ENCODE data around the gene FBXO34.
"Not testable (repeated sequence)": the region's sequence is repeated elsewhere in the genome, so short reads cannot be mapped to it uniquely, and the experiment has no call there.

The FBXO34 gene

GRCh38 chr14:55313480-55313879 lies 42.3 kb downstream of the FBXO34 start:
- DNase-seq: no peak

GRCh38 chr14:55314449-55314848 lies 43.2 kb downstream of the FBXO34 start:
- DNase-seq: no peak

GRCh38 chr14:55316564-55316963 lies 45.3 kb downstream of the FBXO34 start:
- DNase-seq: no peak

- DNase-seq: no peak
Observed at GRCh38 chr14:55317542-55318306, 46.5 kb downstream of the FBXO34 start.

GRCh38 chr14:55318694-55319093 lies 47.5 kb downstream of the FBXO34 start:
- DNase-seq: no peak

GRCh38 chr14:55323910-55324309 lies 52.7 kb downstream of the FBXO34 start:
- peak; percentile 23 for DNase-seq

GRCh38 chr14:55324812-55325211 lies 53.6 kb downstream of the FBXO34 start:
- no peak for DNase-seq

- no peak for DNase-seq
Observed at GRCh38 chr14:55327179-55327578, 56.0 kb downstream of the FBXO34 start.

- DNase-seq: no peak
Observed at GRCh38 chr14:55328317-55328716, 57.1 kb downstream of the FBXO34 start.

GRCh38 chr14:55329999-55330710 lies 58.9 kb downstream of the FBXO34 start:
- no peak for DNase-seq

- peak; percentile 57 for DNase-seq
Observed at GRCh38 chr14:55332654-55333570, 61.7 kb downstream of the FBXO34 start.

GRCh38 chr14:55333711-55334485 lies 62.7 kb downstream of the FBXO34 start:
- no peak for DNase-seq

- no peak for DNase-seq
Observed at GRCh38 chr14:55336162-55336561, 64.9 kb downstream of the FBXO34 start.

- no peak for DNase-seq
Observed at GRCh38 chr14:55336691-55337090, 65.5 kb downstream of the FBXO34 start.

- no peak for DNase-seq
Observed at GRCh38 chr14:55339770-55340169, 68.5 kb downstream of the FBXO34 start.

GRCh38 chr14:55340482-55340881 lies 69.3 kb downstream of the FBXO34 start:
- DNase-seq: no peak

GRCh38 chr14:55341781-55342180 lies 70.6 kb downstream of the FBXO34 start:
- no peak for DNase-seq

- DNase-seq: not testable (repeated sequence)
Observed at GRCh38 chr14:55344582-55345163, 73.5 kb downstream of the FBXO34 start.

- DNase-seq: no peak
Observed at GRCh38 chr14:55347040-55347439, 75.8 kb downstream of the FBXO34 start.

GRCh38 chr14:55347748-55348147 lies 76.5 kb downstream of the FBXO34 start:
- DNase-seq: no peak

- no peak for DNase-seq
Observed at GRCh38 chr14:55348766-55349453, 77.7 kb downstream of the FBXO34 start.
